ENCODE data around the gene PRAME.

GRCh38 chr22:22531770-22532546 lies 27.1 kb downstream of the PRAME start:
- no peak for TF ChIP-seq CTCF (IDR thresholded peaks at IDR 0.05)
- TF ChIP-seq EP300 (IDR thresholded peaks at IDR 0.05; ENCODE audit: low read depth) = no peak
- no peak for TF ChIP-seq POLR2AphosphoS5 (IDR thresholded peaks at IDR 0.05)
